ENCODE measurements around the gene ELMOD3. TPM values are rescaled to one million over a fixed set of nuclear protein-coding genes. Genes with fewer than 3 reads are reported as not detected.

ELMOD3 gene
- total RNA-seq, 2 donors from 2014 or later = 12.4 to 18.9 TPM

GRCh38 chr2:85383850-85384249 lies 29.3 kb downstream of the ELMOD3 start:
- peaks cover 34% of the 10 kb centered on the region for H3K9me3 Mint-ChIP-seq
- H3K4me3 Mint-ChIP-seq = no peak overlapping the region
- no peak for TF ChIP-seq CTCF (conservative IDR thresholded peaks at IDR 0.05)
- peaks cover 29% of the 10 kb centered on the region for H3K36me3 ChIP-seq (ENCODE audit: control insufficient read depth, insufficient read depth, low read length)
- no peak overlapping the region for H3K27ac ChIP-seq (ENCODE audit: low read depth, low read length)
- peaks cover 40% of the 10 kb centered on the region for H3K36me3 Mint-ChIP-seq (ENCODE audit: low read depth)
- peaks cover 28% of the 10 kb centered on the region for H3K4me1 Mint-ChIP-seq
- H3K4me1 ChIP-seq (ENCODE audit: control insufficient read depth, insufficient read depth, low read length) = peaks cover 3% of the 10 kb centered on the region
- no peak for DNase-seq
- no peak overlapping the region for H3K4me3 ChIP-seq (ENCODE audit: low read length)
- peak overlapping the region; percentile 4 for H3K27ac Mint-ChIP-seq
- no peaks in the 10 kb centered on the region for H3K27me3 Mint-ChIP-seq (ENCODE audit: insufficient read depth)
- 73 to 97% methylated on average over 4 of the region's 4 CpGs for WGBS, 2 experiments (ENCODE audit: insufficient coverage in 1 of 2, insufficient read length in 1 of 2)
- H3K9me3 ChIP-seq (ENCODE audit: control insufficient read depth, low read length) = peaks cover 35% of the 10 kb centered on the region
- no peaks in the 10 kb centered on the region for H3K27me3 ChIP-seq (ENCODE audit: control insufficient read depth, insufficient read depth, low read length, poor library complexity, severe bottlenecking)
- no peak overlapping the region for H3K9ac ChIP-seq (ENCODE audit: extremely low read depth, low read length, poor library complexity, severe bottlenecking)

GRCh38 chr2:85385746-85386145 lies 31.2 kb downstream of the ELMOD3 start:
- no peak for TF ChIP-seq CTCF (conservative IDR thresholded peaks at IDR 0.05)
- peak overlapping the region; percentile 74 for H3K27ac Mint-ChIP-seq
- DNase-seq = no peak
- peaks cover 15% of the 10 kb centered on the region for H3K9me3 Mint-ChIP-seq
- Histone ChIP-seq H3K27me3 (ENCODE audit: control insufficient read depth, insufficient read depth, low read length, poor library complexity, severe bottlenecking) (no peaks in the 10 kb centered on the region), H3K36me3 (ENCODE audit: control insufficient read depth, insufficient read depth, low read length) (peaks cover 24% of the 10 kb centered on the region), H3K4me3 (ENCODE audit: low read length) (no peak overlapping the region), H3K9ac (ENCODE audit: extremely low read depth, low read length, poor library complexity, severe bottlenecking) (no peak overlapping the region), H3K27ac (ENCODE audit: low read depth, low read length) (no peak overlapping the region), H3K9me3 (ENCODE audit: control insufficient read depth, low read length) (peaks cover 16% of the 10 kb centered on the region), H3K4me1 (ENCODE audit: control insufficient read depth, insufficient read depth, low read length) (peaks cover 3% of the 10 kb centered on the region)
- WGBS, 2 experiments (ENCODE audit: insufficient coverage in 1 of 2, insufficient read length in 1 of 2) = 94 to 100% methylated on average over 1 to 2 of the region's 2 CpGs
- peaks cover 24% of the 10 kb centered on the region for H3K36me3 Mint-ChIP-seq (ENCODE audit: low read depth)
- no peak overlapping the region for H3K4me3 Mint-ChIP-seq
- H3K4me1 Mint-ChIP-seq = peaks cover 28% of the 10 kb centered on the region
- no peaks in the 10 kb centered on the region for H3K27me3 Mint-ChIP-seq (ENCODE audit: insufficient read depth)

GRCh38 chr2:85387754-85388153 lies 33.2 kb downstream of the ELMOD3 start:
- Histone ChIP-seq H3K27ac (ENCODE audit: low read depth, low read length) (no peak overlapping the region), H3K4me3 (ENCODE audit: low read length) (no peak overlapping the region), H3K4me1 (ENCODE audit: control insufficient read depth, insufficient read depth, low read length) (peaks cover 3% of the 10 kb centered on the region), H3K27me3 (ENCODE audit: control insufficient read depth, insufficient read depth, low read length, poor library complexity, severe bottlenecking) (no peaks in the 10 kb centered on the region), H3K9me3 (ENCODE audit: control insufficient read depth, low read length) (peaks cover 1% of the 10 kb centered on the region), H3K36me3 (ENCODE audit: control insufficient read depth, insufficient read depth, low read length) (peaks cover 19% of the 10 kb centered on the region), H3K9ac (ENCODE audit: extremely low read depth, low read length, poor library complexity, severe bottlenecking) (no peak overlapping the region)
- Mint-ChIP-seq H3K27ac (no peak overlapping the region), H3K4me1 (peaks cover 28% of the 10 kb centered on the region), H3K36me3 (ENCODE audit: low read depth) (peaks cover 11% of the 10 kb centered on the region), H3K27me3 (ENCODE audit: insufficient read depth) (no peaks in the 10 kb centered on the region), H3K9me3 (no peaks in the 10 kb centered on the region), H3K4me3 (no peak overlapping the region)
- no peak for TF ChIP-seq CTCF (conservative IDR thresholded peaks at IDR 0.05)
- no peak for DNase-seq
- whole genome bisulfite sequencing, 2 experiments (ENCODE audit: insufficient coverage in 1 of 2, insufficient read length in 1 of 2) = 75 to 94% methylated on average over 1 to 2 of the region's 2 CpGs

Measured in endodermal cell (in vitro differentiated cells).